GM18909 (cell line): ENCODE results near the gene LTB4R2.
"Not testable (repeated sequence)": the region's sequence is repeated elsewhere in the genome, so short reads cannot be mapped to it uniquely, and the experiment has no call there.

Experiments used
- ATAC-seq: cut with Tn5 transposase; IDR thresholded peaks from one replicate; pipeline ENCODE4 v1.9.1; 2021; ENCODE audit warnings: mild to moderate bottlenecking; ENCODE audit not compliant: unreplicated experiment, poor library complexity

LTB4R2 gene

GRCh38 chr14:24315807-24316596 lies 6.1 kb downstream of the LTB4R2 start:
- ATAC-seq: no peak

DNA sequence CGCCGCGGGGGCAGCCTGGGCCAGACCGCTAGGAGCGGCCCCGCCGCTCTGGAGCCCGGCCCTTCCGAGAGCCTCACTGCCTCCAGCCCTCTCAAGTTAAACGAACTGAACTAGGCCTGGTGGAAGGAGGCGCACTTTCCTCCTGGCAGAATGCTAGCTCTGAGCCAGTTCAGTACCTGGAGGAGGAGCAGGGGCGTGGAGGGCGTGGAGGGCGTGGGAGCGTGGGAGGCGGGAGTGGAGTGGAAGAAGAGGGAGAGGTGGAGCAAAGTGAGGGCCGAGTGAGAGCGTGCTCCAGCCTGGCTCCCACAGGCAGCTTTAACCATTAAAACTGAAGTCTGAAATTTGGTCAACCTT lies 6.6 kb downstream of the LTB4R2 start:
- ATAC-seq: no peak

- no peak for ATAC-seq
Observed at GRCh38 chr14:24317141-24317928, 7.4 kb downstream of the LTB4R2 start.

DNA sequence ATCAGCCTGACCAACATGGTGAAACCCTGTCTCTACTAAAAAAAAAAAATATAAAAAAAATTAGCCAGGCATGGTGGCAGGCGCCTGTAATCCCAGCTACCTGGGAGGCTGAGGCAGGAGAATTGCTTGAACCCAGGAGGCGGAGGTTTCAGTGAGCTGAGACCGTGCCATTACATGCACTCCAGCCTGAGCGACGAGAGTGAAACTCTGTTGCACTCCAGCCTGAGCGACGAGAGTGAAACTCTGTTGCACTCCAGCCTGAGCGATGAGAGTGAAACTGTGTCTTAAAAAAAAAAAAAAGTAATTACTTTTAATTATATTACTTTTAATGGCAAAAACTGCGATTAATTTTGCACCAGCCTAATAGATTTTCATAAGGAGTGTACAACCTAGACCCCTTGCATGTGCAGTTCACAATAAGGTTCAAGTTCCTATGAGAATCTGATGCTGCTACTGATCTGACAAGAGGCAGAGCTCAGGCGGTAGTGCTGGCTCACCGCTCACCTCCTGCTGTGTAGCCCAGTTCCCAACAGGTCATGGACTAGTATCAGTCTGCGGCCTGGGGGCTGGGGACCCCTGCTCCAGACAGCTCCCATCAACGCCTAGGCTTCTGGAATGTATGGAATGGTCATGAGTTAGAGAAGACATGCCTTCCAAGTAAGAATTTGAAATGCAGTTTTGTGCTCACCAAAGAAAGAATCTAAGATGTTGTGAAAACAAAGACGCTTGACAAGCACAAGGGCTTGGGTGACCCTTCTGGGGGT lies 11.5 kb downstream of the LTB4R2 start:
- no peak for ATAC-seq

GRCh38 chr14:24322672-24323071 lies 12.7 kb downstream of the LTB4R2 start:
- ATAC-seq: no peak

DNA sequence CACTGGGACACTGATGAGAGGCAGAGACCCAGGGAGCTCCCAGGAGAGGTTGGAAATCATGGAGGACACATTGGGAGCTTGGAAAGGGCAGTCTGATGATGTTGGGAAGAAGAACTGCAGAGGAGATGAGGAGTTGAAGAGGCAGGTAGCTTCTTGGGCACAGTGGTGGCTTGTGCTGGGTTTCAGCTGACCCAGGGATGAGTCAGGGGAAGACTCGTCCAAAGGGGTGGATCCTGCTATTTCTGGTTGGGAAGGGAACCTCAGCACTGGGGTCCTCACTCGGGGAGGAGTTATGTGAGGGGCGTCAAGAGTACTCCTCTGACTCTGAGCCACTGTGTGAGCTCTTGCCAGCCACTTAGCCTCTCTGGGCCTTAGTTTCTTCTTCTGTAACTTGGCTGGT lies 13.4 kb downstream of the LTB4R2 start:
- ATAC-seq: no peak

DNA sequence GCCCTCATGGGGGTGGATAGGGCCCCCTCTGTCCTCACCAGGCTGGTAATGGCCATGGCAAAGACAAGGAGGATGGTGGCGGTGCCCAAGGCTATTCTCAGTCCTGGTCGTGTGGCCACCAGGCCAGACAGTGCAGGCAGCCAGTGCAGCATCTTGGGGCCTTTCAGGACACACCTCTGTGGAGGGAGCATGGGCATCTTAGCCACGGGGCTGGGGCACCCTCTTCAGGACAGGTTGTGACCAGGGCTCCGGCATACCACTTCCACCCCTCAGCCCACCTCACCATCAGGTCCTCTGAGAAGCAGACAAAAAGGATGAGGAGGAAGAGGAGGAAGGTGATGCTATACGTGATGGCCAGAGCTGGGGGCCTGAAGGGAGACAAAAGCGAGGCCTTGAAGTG lies 14.1 kb downstream of the LTB4R2 start:
- ATAC-seq: no peak

- no peak for ATAC-seq
Observed at GRCh38 chr14:24325041-24325530, 15.1 kb downstream of the LTB4R2 start.

- ATAC-seq: no peak
Observed at GRCh38 chr14:24325963-24326362, 16.0 kb downstream of the LTB4R2 start.

DNA sequence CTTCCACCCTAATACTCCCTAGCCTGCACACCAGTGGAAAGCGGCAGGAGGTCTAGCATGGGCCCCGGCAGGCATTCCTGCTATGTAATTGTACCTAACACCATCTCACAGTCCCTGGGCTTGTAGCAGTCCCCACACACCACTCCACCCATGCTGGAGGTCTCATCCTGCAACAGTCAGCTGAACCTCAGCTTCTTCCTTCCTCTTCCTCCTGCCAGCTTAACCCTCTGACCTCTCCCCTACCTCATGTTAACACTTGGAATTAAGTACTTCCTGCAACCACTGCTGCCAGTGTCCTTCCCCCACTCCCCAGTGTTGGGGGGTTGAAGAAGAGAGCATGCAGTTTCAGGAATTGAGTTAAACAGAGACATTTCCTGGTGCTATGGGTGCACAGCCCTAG lies 17.4 kb downstream of the LTB4R2 start:
- no peak for ATAC-seq

DNA sequence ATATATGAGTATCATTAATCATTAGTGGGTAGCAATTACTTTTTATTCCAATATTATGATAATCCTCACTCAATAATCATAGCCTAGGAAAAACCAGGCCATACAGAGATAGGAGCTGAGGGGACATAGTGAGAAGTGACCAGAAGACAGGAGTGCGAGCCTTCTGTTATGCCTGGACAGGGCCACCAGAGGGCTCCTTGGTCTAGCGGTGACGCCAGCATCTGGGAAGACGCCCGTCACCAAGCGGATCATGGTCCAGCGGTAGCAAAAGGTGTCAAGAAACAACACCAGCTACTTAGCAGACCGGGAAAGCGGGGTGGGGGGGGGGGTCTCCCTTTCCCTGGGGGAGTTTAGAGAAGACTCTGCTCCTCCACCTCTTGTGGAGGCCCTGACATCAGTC lies 18.0 kb downstream of the LTB4R2 start:
- ATAC-seq: not testable (repeated sequence)

DNA sequence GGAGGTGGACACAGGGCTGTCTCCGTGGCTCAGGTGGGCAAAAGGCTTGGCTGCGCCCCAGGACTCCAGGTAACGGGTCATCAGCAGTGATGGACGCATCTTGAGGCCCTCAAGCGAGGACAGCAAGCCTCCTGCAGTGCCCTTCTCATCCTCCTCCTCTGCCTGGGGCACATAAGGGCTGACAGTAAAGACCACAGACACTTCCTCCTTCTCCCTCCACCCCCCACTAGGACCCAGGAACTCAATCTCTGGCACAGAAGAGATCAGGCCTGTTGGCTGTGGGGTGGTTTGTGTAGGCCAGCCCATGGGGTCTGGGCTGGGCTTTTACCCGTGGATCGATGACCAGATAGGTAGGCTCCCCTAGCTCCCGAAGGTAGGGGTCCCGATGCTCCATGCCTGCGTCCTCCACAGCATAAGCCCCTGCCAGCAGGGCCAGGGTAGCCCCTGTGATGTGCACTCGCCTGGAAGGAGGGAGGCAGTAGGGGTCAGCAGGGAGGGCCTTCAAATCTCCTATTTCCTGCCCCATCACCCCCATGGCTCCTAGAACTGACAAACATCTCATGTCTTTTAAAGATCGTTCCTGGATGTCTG lies 19.2 kb downstream of the LTB4R2 start:
- no peak for ATAC-seq

GRCh38 chr14:24329736-24330135 lies 19.8 kb downstream of the LTB4R2 start:
- no peak for ATAC-seq

DNA sequence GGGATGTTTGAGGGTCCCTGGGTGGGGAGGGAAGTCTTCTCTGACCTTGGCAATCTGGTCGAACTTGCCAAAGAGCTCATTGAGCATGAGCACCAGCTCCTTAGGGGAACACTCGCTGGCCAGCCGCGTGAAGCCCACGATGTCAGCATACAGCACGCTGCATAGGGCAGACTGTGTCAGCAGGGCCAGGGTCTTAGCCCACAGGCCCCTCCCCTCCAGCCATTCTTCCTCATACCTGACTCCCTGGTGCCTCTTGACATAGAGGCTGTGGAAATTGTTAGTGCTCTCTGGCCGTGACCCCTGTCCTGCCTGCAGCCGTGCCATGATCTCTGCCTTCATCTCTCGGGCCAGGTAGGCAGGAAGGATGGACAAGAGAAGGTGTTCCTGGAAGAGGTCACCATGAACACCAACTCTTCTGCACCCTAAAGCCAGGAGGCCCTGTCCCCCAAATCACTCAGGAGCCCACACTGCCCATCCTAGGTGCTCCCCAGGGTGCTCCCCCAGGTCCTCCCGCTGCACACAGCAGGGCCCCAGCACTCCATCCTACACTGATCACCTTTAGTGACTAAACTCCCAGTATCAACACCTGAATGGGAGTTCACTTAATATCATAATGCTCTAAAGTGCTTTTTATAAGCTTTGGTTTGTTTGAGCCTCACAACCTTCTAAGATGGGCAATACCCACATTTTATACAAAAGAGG lies 21.2 kb downstream of the LTB4R2 start:
- ATAC-seq: no peak

DNA sequence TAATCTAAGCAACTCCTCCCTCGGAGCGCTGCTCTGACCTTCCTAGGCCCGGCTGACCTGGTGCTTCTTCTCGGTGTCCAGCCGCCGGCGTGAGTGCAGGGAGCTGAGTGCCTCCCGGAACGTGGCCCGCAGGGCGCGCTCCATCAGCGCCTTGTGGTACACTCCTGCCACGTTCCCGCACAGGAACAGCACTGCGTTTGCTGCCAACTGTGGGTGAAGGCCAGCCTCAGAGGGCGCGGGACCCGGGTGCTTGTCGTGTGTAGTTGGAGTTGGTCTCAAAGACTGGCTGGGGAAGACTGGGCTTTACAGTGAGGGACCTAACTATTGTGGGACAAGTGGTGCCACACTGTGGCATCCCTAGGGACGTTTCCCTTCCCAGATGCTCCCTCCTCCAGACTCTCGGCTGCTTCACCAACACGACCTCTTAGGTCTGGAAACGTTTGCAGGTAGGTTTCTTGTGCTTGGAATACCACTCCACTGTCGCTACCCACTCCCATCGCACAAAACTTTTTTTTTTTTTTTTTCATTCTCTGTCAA lies 21.9 kb downstream of the LTB4R2 start:
- ATAC-seq: no peak

DNA sequence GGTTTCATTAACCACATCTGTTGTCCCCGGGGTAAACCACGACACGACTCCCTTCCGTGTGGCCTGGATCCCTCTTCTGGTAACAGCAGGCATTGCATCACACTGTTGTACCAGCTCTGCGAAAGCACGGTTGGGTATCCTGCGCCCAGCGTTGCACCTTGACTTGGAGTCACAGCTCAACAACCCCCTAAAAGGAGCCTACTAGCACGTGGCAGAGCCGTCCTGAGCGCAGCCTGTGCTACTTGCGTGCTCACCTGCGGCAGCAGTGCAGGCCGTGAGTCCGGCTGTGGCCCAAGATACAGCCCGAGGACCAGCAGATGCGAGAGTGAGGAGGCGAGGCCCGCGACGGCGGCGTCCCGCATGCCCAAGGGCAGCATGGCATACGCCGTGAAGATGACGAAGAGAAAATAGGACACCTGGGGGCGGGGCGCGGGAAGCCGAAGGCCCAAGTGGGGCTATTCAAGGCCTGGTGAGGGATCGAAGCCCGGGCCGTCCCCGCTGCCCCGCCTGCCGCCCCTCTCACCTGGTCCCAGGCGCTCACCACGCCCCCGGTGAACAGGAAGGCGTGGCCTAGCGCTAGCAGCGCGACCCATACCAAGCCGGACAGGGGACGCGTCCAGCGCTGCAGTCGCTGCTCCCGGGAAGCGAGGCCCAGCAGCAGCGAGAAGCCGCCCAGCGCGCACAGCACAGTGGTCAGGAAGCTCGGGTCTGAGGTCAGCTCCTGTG lies 22.5 kb downstream of the LTB4R2 start:
- ATAC-seq: peak; percentile 87

- no peak for ATAC-seq
Observed at GRCh38 chr14:24334431-24335291, 24.7 kb downstream of the LTB4R2 start, which contains the start of gene ADCY4. Gene ADCY4 (minus strand): TSS chr14:24335071. CDS start chr14:24334652, 419 bp downstream.
